HG03565 (cell line): ENCODE data around the gene PLEKHG2.
A peak's percentile ranks its signal among the peaks of the same experiment; 100 is the strongest.
"Not testable (repeated sequence)": the region's sequence is repeated elsewhere in the genome, so short reads cannot be mapped to it uniquely, and the experiment has no call there.

Experiments
- ATAC-seq: cut with Tn5 transposase; IDR thresholded peaks from one replicate; pipeline ENCODE4 v1.9.1; 2021; ENCODE audit warnings: mild to moderate bottlenecking, moderate library complexity; ENCODE audit not compliant: unreplicated experiment

PLEKHG2 gene

DNA sequence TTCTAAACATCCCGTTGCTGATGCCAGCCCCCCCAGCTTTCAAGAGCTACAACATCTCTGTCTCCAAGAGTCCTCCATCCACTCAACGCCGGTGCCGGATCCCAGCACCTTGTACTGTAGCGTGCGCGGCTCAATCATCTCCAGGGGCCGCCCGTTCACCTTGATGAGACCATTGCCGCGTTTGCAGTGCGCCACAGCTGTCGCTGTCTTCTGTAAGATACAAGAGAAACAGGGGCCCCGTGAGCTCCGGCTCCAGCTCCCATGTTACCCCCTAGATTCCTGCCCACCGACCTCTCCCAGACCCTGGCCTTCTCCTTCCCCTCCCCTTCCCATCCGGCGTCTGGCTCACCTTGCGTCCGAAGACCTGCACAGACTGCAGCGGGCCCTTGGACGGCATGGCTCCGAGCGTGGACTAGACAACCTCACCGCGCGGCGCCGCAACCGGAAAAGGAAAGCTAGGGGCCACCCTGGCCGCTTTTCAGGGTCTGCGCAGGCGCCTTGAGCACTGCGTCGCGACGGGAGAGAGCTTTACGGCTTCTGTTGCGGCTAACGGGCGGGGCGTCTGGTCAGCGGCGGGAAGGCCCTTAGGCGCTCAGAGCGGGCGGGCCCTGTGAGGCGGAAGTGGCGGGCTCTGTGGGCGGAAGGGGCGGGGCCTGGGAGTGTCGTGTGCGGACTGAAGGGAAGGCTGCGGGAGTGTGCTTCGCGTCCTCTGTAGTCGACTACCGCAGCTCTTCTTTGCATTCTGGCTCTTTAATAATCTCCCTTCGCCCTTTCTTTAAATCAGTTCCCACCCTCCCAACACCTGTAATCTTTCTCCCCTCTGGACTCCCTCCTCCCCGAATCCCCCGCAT, 23.3 kb downstream of the PLEKHG2 start, which contains the start of gene RPS16:
RPS16 (minus strand) TSS at position 451 of the 851 bp plus-strand sequence; CDS start at position 397, 54 bp downstream.
- ATAC-seq = peak; percentile 63

- no peak for ATAC-seq
Observed at GRCh38 chr19:39436350-39436716, 23.9 kb downstream of the PLEKHG2 start.

GRCh38 chr19:39438270-39438934, 25.9 kb downstream of the PLEKHG2 start:
- no peak for ATAC-seq

DNA sequence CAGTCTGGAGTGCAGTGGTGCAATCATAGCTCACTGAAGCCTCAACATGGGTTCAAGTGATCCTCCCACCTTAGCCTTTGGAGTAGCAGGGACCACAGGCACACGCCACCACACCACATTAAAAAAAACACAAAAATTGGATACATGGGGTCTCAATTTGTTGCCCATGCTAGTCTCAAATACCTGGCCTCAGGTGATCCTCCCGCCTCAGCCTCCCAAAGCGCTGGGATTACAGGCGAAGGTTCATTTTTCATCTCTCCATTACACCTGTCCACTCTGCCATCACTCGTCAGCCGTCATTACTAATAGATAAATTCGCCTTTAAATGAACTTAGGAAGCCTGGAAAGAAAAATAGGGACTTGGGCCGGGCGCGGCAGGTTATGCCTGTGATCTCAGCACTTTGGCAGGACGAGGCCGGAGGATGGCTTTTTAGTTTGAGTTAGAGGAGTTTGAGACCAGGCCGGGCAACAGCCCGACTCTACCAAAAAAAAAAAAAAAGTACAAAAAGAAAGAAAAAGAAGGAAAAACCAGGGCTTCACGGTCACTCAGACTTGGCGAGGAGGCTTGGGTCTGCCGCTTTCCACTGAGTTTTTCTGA, 32.2 kb downstream of the PLEKHG2 start:
- ATAC-seq = no peak

- ATAC-seq = peak; percentile 86
Observed at GRCh38 chr19:39445196-39446111, 33.0 kb downstream of the PLEKHG2 start, which contains the start of gene SUPT5H. SUPT5H (plus strand) TSS chr19:39445582; CDS start chr19:39445891, 309 bp downstream.

DNA sequence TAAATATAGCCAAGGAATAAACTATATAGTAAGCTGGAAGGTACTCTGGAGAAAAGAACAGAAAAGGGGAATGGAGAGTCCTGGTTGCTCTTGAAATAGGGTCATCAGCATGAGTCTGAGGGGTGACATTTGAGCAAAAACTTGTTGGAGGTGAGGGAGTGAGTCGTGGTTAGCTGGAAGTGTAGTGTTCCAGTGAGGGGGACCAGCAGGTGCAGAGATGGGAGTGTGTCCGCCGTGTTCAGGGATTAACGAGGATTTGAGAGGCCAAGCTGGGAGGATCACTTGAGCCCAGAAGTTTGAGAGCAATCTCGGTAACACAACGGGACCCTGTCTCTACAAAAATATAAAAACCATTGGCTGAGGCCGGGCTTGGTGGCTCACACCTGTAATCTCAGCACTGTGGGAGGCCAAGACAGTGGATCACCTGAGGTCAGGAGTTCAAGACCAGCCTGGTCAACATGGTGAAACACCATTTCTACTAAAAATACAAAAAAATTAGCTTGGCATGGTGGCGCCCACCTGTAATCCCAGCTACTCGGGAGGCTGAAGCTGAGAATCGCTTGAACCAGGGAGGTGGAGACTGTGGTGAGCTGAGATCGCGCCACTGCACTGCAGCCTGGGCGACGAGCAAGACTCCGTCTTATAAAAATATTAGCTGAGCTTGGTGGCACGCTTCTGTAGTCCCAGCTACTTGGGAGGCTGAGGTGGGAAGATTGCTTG, 34.1 kb downstream of the PLEKHG2 start:
- no peak for ATAC-seq

DNA sequence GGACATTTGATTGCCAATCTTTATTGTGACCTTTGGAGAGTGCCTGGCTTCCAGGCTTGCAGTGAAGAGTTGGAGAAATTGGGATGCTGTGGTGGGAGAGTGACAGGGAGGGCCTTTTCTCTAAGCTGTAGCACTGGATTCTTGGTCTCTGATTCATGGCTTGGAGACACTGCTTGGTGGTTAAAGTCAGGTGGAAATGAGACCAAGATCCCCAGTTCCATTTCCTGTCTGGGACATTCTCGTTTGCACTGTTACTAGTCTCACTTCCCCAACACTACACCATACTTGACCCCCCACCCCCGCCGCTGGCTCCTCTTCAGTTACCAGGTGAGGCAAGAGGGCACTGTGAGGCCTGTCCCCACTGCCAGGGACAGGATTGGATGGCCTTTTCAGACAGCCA, 35.8 kb downstream of the PLEKHG2 start:
- no peak for ATAC-seq

- ATAC-seq = no peak
Observed at GRCh38 chr19:39449116-39449797, 36.8 kb downstream of the PLEKHG2 start.

- ATAC-seq = not testable (repeated sequence)
Observed at GRCh38 chr19:39451257-39451656, 38.8 kb downstream of the PLEKHG2 start.

- no peak for ATAC-seq
Observed at GRCh38 chr19:39463403-39463802, 50.9 kb downstream of the PLEKHG2 start.

- ATAC-seq = no peak
Observed at GRCh38 chr19:39465956-39466747, 53.7 kb downstream of the PLEKHG2 start.

GRCh38 chr19:39467941-39468340, 55.5 kb downstream of the PLEKHG2 start:
- ATAC-seq = no peak

GRCh38 chr19:39469036-39469435, 56.6 kb downstream of the PLEKHG2 start:
- no peak for ATAC-seq

- ATAC-seq = no peak
Observed at GRCh38 chr19:39469567-39469966, 57.1 kb downstream of the PLEKHG2 start.

- ATAC-seq = no peak
Observed at GRCh38 chr19:39470724-39471339, 58.4 kb downstream of the PLEKHG2 start.

DNA sequence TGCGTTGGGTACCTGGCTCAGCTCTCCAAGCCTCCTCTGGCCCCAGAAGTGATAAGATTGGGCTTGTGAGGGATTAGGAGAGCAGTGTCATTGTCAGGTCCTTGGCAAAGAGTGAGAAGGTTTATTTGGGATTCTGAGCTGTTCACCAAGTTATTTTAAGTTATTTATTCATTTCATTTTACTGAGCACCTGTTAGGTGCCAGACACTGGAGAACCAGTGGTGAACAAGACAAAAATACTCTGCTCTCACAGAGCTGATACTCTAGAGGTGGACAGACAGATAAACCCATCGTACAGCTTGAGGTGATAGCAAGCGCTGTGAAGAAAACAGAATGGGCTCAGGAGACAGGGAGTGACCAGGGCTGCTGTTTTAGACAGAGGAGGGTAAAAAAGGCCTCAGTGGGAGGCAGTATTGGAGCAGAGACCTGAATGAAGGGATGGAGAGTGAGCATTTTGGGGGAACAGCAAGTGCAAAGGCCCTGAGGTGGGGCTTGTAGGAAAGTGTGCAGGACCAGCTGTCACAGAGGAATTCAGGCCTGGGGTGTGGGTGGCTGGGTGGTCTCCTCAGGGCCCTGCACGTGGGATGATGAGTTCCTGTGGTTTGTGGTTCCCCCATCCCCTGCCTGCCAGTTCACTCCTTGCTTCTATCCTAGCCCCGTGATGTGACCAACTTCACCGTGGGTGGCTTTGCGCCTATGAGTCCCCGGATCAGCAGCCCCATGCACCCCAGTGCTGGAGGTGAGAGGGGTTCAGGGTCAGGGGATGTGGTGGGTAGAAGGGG, 59.5 kb downstream of the PLEKHG2 start:
- no peak for ATAC-seq

DNA sequence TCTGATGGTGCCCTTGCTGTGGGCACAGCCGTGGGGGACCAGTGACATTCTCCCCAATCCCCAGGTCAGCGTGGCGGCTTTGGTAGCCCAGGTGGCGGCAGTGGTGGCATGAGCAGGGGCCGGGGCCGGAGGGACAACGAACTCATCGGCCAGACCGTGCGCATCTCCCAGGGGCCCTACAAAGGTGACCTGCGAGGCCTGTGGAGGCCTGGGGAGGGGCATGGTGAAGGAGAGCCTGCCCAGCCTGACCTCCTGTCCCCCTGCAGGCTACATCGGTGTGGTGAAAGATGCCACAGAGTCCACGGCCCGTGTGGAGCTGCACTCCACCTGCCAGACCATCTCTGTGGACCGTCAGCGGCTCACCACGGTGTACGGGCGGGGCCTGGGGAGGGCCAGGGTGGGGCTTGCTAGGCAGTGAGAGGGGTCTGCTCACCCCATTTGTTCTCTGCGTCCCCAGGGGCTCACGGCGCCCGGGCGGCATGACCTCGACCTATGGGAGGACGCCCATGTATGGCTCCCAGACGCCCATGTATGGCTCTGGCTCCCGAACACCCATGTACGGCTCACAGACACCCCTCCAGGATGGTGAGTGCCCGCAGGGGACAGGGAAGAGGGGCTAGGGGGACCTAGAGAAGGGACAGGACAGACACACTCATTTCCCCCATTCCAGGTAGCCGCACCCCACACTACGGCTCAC, 60.4 kb downstream of the PLEKHG2 start:
- ATAC-seq = no peak
